Hepatic stellate cell (primary cell): ENCODE results near the gene OR2T34.
"Not testable (repeated sequence)": the region's sequence is repeated elsewhere in the genome, so short reads cannot be mapped to it uniquely, and the experiment has no call there.

ENCODE experiments used
- DNase-seq: peaks from one replicate; pipeline ENCODE4 v3.0.0; 2011; ENCODE audit warnings: low spot score

OR2T34 gene

GRCh38 chr1:248551027-248551426 is 23.5 kb downstream of the OR2T34 start:
- not testable (repeated sequence) for DNase-seq

GRCh38 chr1:248547383-248547782 is 27.2 kb downstream of the OR2T34 start:
- not testable (repeated sequence) for DNase-seq

- not testable (repeated sequence) for DNase-seq
Observed at GRCh38 chr1:248537449-248537848, 37.1 kb downstream of the OR2T34 start.
